ENCODE results near the gene CREBL2.

Gene CREBL2

DNA sequence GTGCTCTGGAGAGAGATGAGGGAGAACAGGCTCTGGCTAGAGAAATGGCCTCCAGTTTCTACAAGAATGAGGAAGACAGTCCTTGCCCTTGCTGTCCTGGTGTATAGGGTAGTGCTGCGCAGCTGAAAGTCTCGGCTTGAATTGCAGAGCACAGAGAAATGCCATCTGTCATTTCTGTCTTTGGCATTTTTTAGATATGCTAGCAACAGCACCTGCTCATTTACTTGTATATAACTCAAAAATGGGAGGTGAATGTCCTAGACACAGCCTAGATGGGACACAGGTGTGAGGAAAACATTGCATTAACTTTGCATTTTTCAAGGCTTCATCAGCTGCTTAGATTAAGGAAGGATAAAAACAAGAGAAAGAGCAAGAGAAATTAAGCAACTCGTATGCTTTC, 48.5 kb downstream of the CREBL2 start:
- H3K27ac ChIP-seq (ENCODE audit: low read depth, low read length, poor library complexity, severe bottlenecking), result peak overlapping the region; percentile 29
- no peaks in the 10 kb centered on the region for H3K9me2 ChIP-seq (ENCODE audit: low read depth, low read length)
- TF ChIP-seq EZH2 (IDR thresholded peaks at IDR 0.05; ENCODE audit: borderline replicate concordance, low read length), result no peak
- TF ChIP-seq, protein P1, sequence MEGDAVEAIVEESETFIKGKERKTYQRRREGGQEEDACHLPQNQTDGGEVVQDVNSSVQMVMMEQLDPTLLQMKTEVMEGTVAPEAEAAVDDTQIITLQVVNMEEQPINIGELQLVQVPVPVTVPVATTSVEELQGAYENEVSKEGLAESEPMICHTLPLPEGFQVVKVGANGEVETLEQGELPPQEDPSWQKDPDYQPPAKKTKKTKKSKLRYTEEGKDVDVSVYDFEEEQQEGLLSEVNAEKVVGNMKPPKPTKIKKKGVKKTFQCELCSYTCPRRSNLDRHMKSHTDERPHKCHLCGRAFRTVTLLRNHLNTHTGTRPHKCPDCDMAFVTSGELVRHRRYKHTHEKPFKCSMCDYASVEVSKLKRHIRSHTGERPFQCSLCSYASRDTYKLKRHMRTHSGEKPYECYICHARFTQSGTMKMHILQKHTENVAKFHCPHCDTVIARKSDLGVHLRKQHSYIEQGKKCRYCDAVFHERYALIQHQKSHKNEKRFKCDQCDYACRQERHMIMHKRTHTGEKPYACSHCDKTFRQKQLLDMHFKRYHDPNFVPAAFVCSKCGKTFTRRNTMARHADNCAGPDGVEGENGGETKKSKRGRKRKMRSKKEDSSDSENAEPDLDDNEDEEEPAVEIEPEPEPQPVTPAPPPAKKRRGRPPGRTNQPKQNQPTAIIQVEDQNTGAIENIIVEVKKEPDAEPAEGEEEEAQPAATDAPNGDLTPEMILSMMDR (IDR thresholded peaks at IDR 0.05; ENCODE audit: low read length), result no peak
- no peak overlapping the region for H3K4me3 ChIP-seq (ENCODE audit: low read depth, low read length, poor library complexity, severe bottlenecking)
- H3K79me2 ChIP-seq (ENCODE audit: insufficient read depth, low read length), result no peaks in the 10 kb centered on the region
- H3K4me1 ChIP-seq (ENCODE audit: insufficient read depth, low read length, severe bottlenecking), result peaks cover 30% of the 10 kb centered on the region
- H3K9me3 ChIP-seq (ENCODE audit: low read length), result no peaks in the 10 kb centered on the region
- no peaks in the 10 kb centered on the region for H4K20me1 ChIP-seq (ENCODE audit: insufficient read depth, low read length)
- H3K36me3 ChIP-seq (ENCODE audit: insufficient read depth, low read length), result no peaks in the 10 kb centered on the region
- no peak overlapping the region for H2AFZ ChIP-seq (ENCODE audit: low read length)
- H3F3A ChIP-seq (ENCODE audit: insufficient read depth, low read length), result no peaks in the 10 kb centered on the region
- H3K9ac ChIP-seq (ENCODE audit: low read length), result no peak overlapping the region
- H3K27me3 ChIP-seq (ENCODE audit: insufficient read depth, low read length), result no peaks in the 10 kb centered on the region
- H3K4me2 ChIP-seq (ENCODE audit: low read length), result no peak overlapping the region

DNA sequence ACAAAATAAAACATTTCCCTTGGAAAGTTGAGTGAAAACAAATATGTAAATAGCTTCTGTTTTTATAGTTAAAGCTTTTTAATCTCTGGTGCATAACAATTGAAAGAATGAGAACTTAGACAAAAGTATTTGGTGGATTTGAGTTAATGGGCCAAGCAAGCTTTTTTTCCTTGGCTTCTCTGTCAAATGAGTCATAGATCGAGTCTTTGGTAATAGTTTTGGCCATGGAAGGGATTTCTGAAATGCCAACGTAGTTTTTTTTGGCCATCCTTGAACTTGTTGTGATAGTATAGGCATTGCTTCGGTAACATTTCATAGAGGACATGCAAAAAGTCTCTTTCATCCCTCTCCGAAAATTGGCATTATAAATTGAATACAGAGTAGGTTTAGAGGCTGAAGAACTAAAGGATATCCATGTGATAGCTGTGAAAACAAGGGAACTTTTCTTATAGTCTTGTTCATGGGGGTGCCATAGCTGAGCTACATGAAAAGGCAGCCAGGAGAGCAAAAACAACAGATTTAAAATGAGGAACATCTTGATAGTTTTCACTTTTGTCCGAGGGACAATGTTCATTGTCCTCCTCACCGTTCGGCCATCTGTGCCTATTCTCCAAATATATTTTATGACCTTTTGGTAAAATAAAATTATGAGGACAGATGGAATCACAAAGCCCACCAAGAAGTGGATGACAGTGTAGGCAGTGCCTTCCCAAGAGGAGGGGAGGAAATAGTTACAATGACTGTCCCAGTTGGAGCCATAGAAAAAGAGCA, 49.6 kb downstream of the CREBL2 start:
- no peaks in the 10 kb centered on the region for H3K9me2 ChIP-seq (ENCODE audit: low read depth, low read length)
- H3K9ac ChIP-seq (ENCODE audit: low read length), result no peak overlapping the region
- H3K4me1 ChIP-seq (ENCODE audit: insufficient read depth, low read length, severe bottlenecking), result peaks cover 22% of the 10 kb centered on the region
- no peaks in the 10 kb centered on the region for H4K20me1 ChIP-seq (ENCODE audit: insufficient read depth, low read length)
- H3K36me3 ChIP-seq (ENCODE audit: insufficient read depth, low read length), result no peaks in the 10 kb centered on the region
- no peaks in the 10 kb centered on the region for H3F3A ChIP-seq (ENCODE audit: insufficient read depth, low read length)
- H3K9me3 ChIP-seq (ENCODE audit: low read length), result no peaks in the 10 kb centered on the region
- H3K79me2 ChIP-seq (ENCODE audit: insufficient read depth, low read length), result no peaks in the 10 kb centered on the region
- no peaks in the 10 kb centered on the region for H3K27me3 ChIP-seq (ENCODE audit: insufficient read depth, low read length)
- no peak overlapping the region for H3K4me3 ChIP-seq (ENCODE audit: low read depth, low read length, poor library complexity, severe bottlenecking)
- no peak for TF ChIP-seq EZH2 (IDR thresholded peaks at IDR 0.05; ENCODE audit: borderline replicate concordance, low read length)
- TF ChIP-seq, protein P1 (IDR thresholded peaks at IDR 0.05; ENCODE audit: low read length), result no peak
- peak overlapping the region; percentile 37; the same call in 1 of the 2 replicates for H2AFZ ChIP-seq (ENCODE audit: low read length)
- H3K27ac ChIP-seq (ENCODE audit: low read depth, low read length, poor library complexity, severe bottlenecking), result no peak overlapping the region
- no peak overlapping the region for H3K4me2 ChIP-seq (ENCODE audit: low read length)

DNA sequence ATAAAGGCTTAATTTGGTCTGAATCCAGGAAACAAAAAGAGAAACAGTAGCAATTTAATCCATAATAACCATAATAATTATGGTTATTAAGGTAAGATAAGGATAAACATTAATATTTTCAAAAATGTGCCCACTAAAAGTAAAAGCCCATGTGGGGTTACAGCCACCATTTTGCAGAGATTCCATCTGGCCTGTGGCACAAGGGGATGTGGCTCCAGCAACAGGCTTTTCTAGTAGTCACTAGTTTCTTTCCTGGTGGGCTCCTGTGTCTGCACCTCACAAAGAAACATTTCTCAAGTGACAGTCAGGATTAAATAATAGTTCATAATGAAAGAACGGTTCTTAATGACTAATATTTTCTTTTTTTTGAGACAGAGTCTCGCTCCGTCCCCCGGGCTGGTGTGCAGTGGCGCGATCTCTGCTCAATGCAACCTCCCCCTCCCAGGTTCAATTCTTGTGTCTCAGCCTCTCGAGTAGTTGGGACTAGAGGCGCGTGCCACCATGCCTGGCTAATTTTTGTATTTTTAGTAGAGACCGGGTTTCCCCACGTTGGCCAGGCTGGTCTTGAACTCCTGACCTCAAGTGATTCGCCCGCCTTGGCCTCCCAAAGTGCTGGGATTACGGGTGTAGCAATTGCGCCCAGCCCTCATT, 52.1 kb downstream of the CREBL2 start:
- TF ChIP-seq EZH2 (IDR thresholded peaks at IDR 0.05; ENCODE audit: borderline replicate concordance, low read length), result no peak
- TF ChIP-seq, protein P1 (IDR thresholded peaks at IDR 0.05; ENCODE audit: low read length), result no peak
- H2AFZ ChIP-seq (ENCODE audit: low read length), result no peak overlapping the region
- H3K79me2 ChIP-seq (ENCODE audit: insufficient read depth, low read length), result no peaks in the 10 kb centered on the region
- no peak overlapping the region for H3K27ac ChIP-seq (ENCODE audit: low read depth, low read length, poor library complexity, severe bottlenecking)
- H3K9ac ChIP-seq (ENCODE audit: low read length), result no peak overlapping the region
- H3K4me2 ChIP-seq (ENCODE audit: low read length), result no peak overlapping the region
- no peaks in the 10 kb centered on the region for H4K20me1 ChIP-seq (ENCODE audit: insufficient read depth, low read length)
- H3K27me3 ChIP-seq (ENCODE audit: insufficient read depth, low read length), result no peaks in the 10 kb centered on the region
- peaks cover 22% of the 10 kb centered on the region for H3K4me1 ChIP-seq (ENCODE audit: insufficient read depth, low read length, severe bottlenecking)
- no peaks in the 10 kb centered on the region for H3K36me3 ChIP-seq (ENCODE audit: insufficient read depth, low read length)
- H3K9me2 ChIP-seq (ENCODE audit: low read depth, low read length), result no peaks in the 10 kb centered on the region
- no peaks in the 10 kb centered on the region for H3F3A ChIP-seq (ENCODE audit: insufficient read depth, low read length)
- no peaks in the 10 kb centered on the region for H3K9me3 ChIP-seq (ENCODE audit: low read length)
- no peak overlapping the region for H3K4me3 ChIP-seq (ENCODE audit: low read depth, low read length, poor library complexity, severe bottlenecking)

Measured in OCI-LY1 (cell line).